Skin epidermis (tissue), 12 donors: Measurements from ENCODE around the gene NFATC2.
A peak's percentile ranks its signal among the peaks of the same experiment; 100 is the strongest.

Source experiments
- H3K27ac ChIP-seq, 21 experiments: fragments of 200-600 bp; sonication (generic) in 11 of 21; one replicate each; pipeline ENCODE4 v1.5.0; 2020; ENCODE audit warnings: mild to moderate bottlenecking in 3 of 21, inconsistent platforms in 2 of 21, moderate library complexity in 2 of 21
- H3K4me3 ChIP-seq, 7 experiments: fragments of 200-600 bp; sonication (generic) in 2 of 7; one replicate each; pipeline ENCODE4 v1.5.0; 2020; ENCODE audit warnings: inconsistent platforms in 2 of 7, mild to moderate bottlenecking in 2 of 7, moderate library complexity in 1 of 7

The NFATC2 gene

GRCh38 chr20:51526106-51526470 is 16.4 kb downstream of the NFATC2 start:
- H3K27ac ChIP-seq: peak overlapping the region in 13 of 21 experiments; percentile 21 to 81 (median 66)
- H3K4me3 ChIP-seq: peak overlapping the region in 2 of 7 experiments; percentile 6 to 18

GRCh38 chr20:51525241-51526105 is 17.0 kb downstream of the NFATC2 start:
- Histone ChIP-seq H3K27ac (peak overlapping the region in 14 of 21 experiments; percentile 21 to 81 (median 66)), H3K4me3 (peak overlapping the region in 2 of 7 experiments; percentile 6 to 18)

- H3K27ac ChIP-seq: no peak overlapping the region
- H3K4me3 ChIP-seq: no peak overlapping the region
Measured at GRCh38 chr20:51523276-51524013, 19.1 kb downstream of the NFATC2 start.

- Histone ChIP-seq H3K27ac (no peak overlapping the region), H3K4me3 (no peak overlapping the region)
Measured at GRCh38 chr20:51522207-51522606, 20.3 kb downstream of the NFATC2 start.

- Histone ChIP-seq H3K4me3 (no peak overlapping the region), H3K27ac (no peak overlapping the region)
Measured at GRCh38 chr20:51517839-51518238, 24.7 kb downstream of the NFATC2 start.

- no peak overlapping the region for H3K4me3 ChIP-seq
- H3K27ac ChIP-seq: no peak overlapping the region
Measured at GRCh38 chr20:51516855-51517254, 25.7 kb downstream of the NFATC2 start.

- Histone ChIP-seq H3K4me3 (no peak overlapping the region), H3K27ac (no peak overlapping the region)
Measured at GRCh38 chr20:51514836-51515235, 27.7 kb downstream of the NFATC2 start.

- Histone ChIP-seq H3K4me3 (no peak overlapping the region), H3K27ac (no peak overlapping the region)
Measured at GRCh38 chr20:51514249-51514648, 28.3 kb downstream of the NFATC2 start.

GRCh38 chr20:51513545-51513944 is 29.0 kb downstream of the NFATC2 start:
- Histone ChIP-seq H3K4me3 (no peak overlapping the region), H3K27ac (peak overlapping the region in 1 of 21 experiments; percentile 37)

GRCh38 chr20:51512645-51513044 is 29.9 kb downstream of the NFATC2 start:
- H3K27ac ChIP-seq: peak overlapping the region in 1 of 21 experiments; percentile 37
- no peak overlapping the region for H3K4me3 ChIP-seq

- Histone ChIP-seq H3K27ac (no peak overlapping the region), H3K4me3 (no peak overlapping the region)
Measured at GRCh38 chr20:51511861-51512619, 30.5 kb downstream of the NFATC2 start.

GRCh38 chr20:51510936-51511605 is 31.4 kb downstream of the NFATC2 start:
- Histone ChIP-seq H3K27ac (no peak overlapping the region), H3K4me3 (no peak overlapping the region)

GRCh38 chr20:51510169-51510568 is 32.4 kb downstream of the NFATC2 start:
- H3K27ac ChIP-seq: no peak overlapping the region
- no peak overlapping the region for H3K4me3 ChIP-seq

- no peak overlapping the region for H3K27ac ChIP-seq
- H3K4me3 ChIP-seq: no peak overlapping the region
Measured at GRCh38 chr20:51509208-51509607, 33.3 kb downstream of the NFATC2 start.

- Histone ChIP-seq H3K27ac (no peak overlapping the region), H3K4me3 (no peak overlapping the region)
Measured at GRCh38 chr20:51508780-51509179, 33.7 kb downstream of the NFATC2 start.

- Histone ChIP-seq H3K4me3 (no peak overlapping the region), H3K27ac (no peak overlapping the region)
Measured at GRCh38 chr20:51508158-51508557, 34.4 kb downstream of the NFATC2 start.

GRCh38 chr20:51507216-51508036 is 35.1 kb downstream of the NFATC2 start:
- H3K4me3 ChIP-seq: no peak overlapping the region
- no peak overlapping the region for H3K27ac ChIP-seq

GRCh38 chr20:51506527-51507215 is 35.8 kb downstream of the NFATC2 start:
- Histone ChIP-seq H3K4me3 (no peak overlapping the region), H3K27ac (no peak overlapping the region)
